Measurements from ENCODE around the gene TRIM17. TPM values are rescaled to one million over a fixed set of nuclear protein-coding genes. Genes with fewer than 3 reads are reported as not detected.

TRIM17 gene
- polyA plus RNA-seq, 1 donor from 2014 or later = 0.14 TPM

- TF ChIP-seq SMC3 (conservative IDR thresholded peaks at IDR 0.05; ENCODE audit: poor library complexity) (no peak), CTCF (IDR thresholded peaks at IDR 0.05; ENCODE audit: poor library complexity, severe bottlenecking) (no peak), EP300 (conservative IDR thresholded peaks at IDR 0.05; ENCODE audit: poor library complexity, severe bottlenecking) (no peak), EZH2 (IDR thresholded peaks at IDR 0.05; ENCODE audit: borderline replicate concordance, insufficient read depth, low read length, poor library complexity, severe bottlenecking) (no peak), REST (IDR thresholded peaks at IDR 0.05; ENCODE audit: borderline replicate concordance) (no peak), POLR2AphosphoS5 (IDR thresholded peaks at IDR 0.05) (no peak), RAD21 (conservative IDR thresholded peaks at IDR 0.05) (no peak)
- Histone ChIP-seq H3K79me2 (replicated peaks; ENCODE audit: insufficient read depth, low read length) (peaks cover 38% of the 10 kb centered on the region), H3K9me3 (ENCODE audit: low read length) (no peaks in the 10 kb centered on the region), H3K4me3 (ENCODE audit: low read length) (peak overlapping the region; percentile 78), H3K4me2 (ENCODE audit: low read length) (peak overlapping the region; percentile 97), H3F3A (ENCODE audit: insufficient read depth, low read length, poor library complexity, severe bottlenecking) (no peaks in the 10 kb centered on the region), H3K9ac (ENCODE audit: low read length) (peak overlapping the region; percentile 85), H3K36me3 (ENCODE audit: insufficient read depth, low read length) (no peaks in the 10 kb centered on the region), H3K9me2 (ENCODE audit: insufficient read depth, low read length) (no peaks in the 10 kb centered on the region), H4K20me1 (ENCODE audit: insufficient read depth) (no peaks in the 10 kb centered on the region), H2AFZ (ENCODE audit: low read depth, low read length) (no peak overlapping the region), H3K27ac (ENCODE audit: low read length) (peak overlapping the region; percentile 92), H3K27me3 (ENCODE audit: insufficient read depth, low read depth, low read length) (no peaks in the 10 kb centered on the region)
Measured at GRCh38 chr1:228456252-228457016, 39.8 kb upstream of the TRIM17 start.

- no peaks in the 10 kb centered on the region for H3K9me2 ChIP-seq (ENCODE audit: insufficient read depth, low read length)
- H3K4me2 ChIP-seq (ENCODE audit: low read length) = peak overlapping the region; percentile 97
- peak overlapping the region; percentile 78 for H3K4me3 ChIP-seq (ENCODE audit: low read length)
- no peak overlapping the region for H3K27ac ChIP-seq (ENCODE audit: low read length)
- no peaks in the 10 kb centered on the region for H3K36me3 ChIP-seq (ENCODE audit: insufficient read depth, low read length)
- H3F3A ChIP-seq (ENCODE audit: insufficient read depth, low read length, poor library complexity, severe bottlenecking) = no peaks in the 10 kb centered on the region
- H2AFZ ChIP-seq (ENCODE audit: low read depth, low read length) = no peak overlapping the region
- no peaks in the 10 kb centered on the region for H4K20me1 ChIP-seq (ENCODE audit: insufficient read depth)
- H3K27me3 ChIP-seq (ENCODE audit: insufficient read depth, low read depth, low read length) = no peaks in the 10 kb centered on the region
- TF ChIP-seq MXI1 (conservative IDR thresholded peaks at IDR 0.05; ENCODE audit: poor library complexity, severe bottlenecking) (no peak), EZH2 (IDR thresholded peaks at IDR 0.05; ENCODE audit: borderline replicate concordance, insufficient read depth, low read length, poor library complexity, severe bottlenecking) (no peak), SMC3 (conservative IDR thresholded peaks at IDR 0.05; ENCODE audit: poor library complexity) (peak; percentile 61), RAD21 (conservative IDR thresholded peaks at IDR 0.05) (peak; percentile 55), POLR2AphosphoS5 (IDR thresholded peaks at IDR 0.05) (no peak), EP300 (conservative IDR thresholded peaks at IDR 0.05; ENCODE audit: poor library complexity, severe bottlenecking) (no peak), REST (IDR thresholded peaks at IDR 0.05; ENCODE audit: borderline replicate concordance) (no peak), TAF1 (IDR thresholded peaks at IDR 0.05; ENCODE audit: low read depth) (no peak), CTCF (IDR thresholded peaks at IDR 0.05; ENCODE audit: poor library complexity, severe bottlenecking) (peak; percentile 62)
- peaks cover 35% of the 10 kb centered on the region for H3K79me2 ChIP-seq (replicated peaks; ENCODE audit: insufficient read depth, low read length)
- H3K9me3 ChIP-seq (ENCODE audit: low read length) = no peaks in the 10 kb centered on the region
- peak overlapping the region; percentile 85 for H3K9ac ChIP-seq (ENCODE audit: low read length)
Measured at GRCh38 chr1:228455715-228456114, 39.1 kb upstream of the TRIM17 start.
